HepG2 (cell line): ENCODE data around the gene AANAT. TPM values are rescaled to one million over a fixed set of nuclear protein-coding genes. Genes with fewer than 3 reads are reported as not detected.

Experiments used
- HES4 ChIP-seq: sonication (generic); formaldehyde crosslinking; IDR thresholded peaks from 2 replicates; pipeline ENCODE4 v1.9.0; 2021; ENCODE audit warnings: mild to moderate bottlenecking, missing genetic modification reagents, borderline replicate concordance
- KMT2A ChIP-seq: sonication (generic); formaldehyde crosslinking; IDR thresholded peaks from 2 replicates; pipeline ENCODE4 v1.4.0; 2020; ENCODE audit warnings: missing genetic modification reagents
- POLR2G ChIP-seq: fragments of 200-400 bp; formaldehyde crosslinking; IDR thresholded peaks from 2 replicates; pipeline ENCODE4 v1.6.1; 2018; ENCODE audit warnings: mild to moderate bottlenecking, low read depth, low read length, moderate library complexity
- RARG ChIP-seq: sonication (generic); formaldehyde crosslinking; IDR thresholded peaks from 2 replicates; pipeline ENCODE4 v1.4.0; 2020; ENCODE audit warnings: low read depth, mild to moderate bottlenecking, missing genetic modification reagents
- SMAD9 ChIP-seq: sonication (generic); formaldehyde crosslinking; IDR thresholded peaks from 2 replicates; pipeline ENCODE4 v1.5.1; 2020; ENCODE audit warnings: mild to moderate bottlenecking, missing genetic modification reagents
- ZNF431 ChIP-seq: sonication (generic); formaldehyde crosslinking; IDR thresholded peaks from 2 replicates; pipeline ENCODE4 v1.9.0; 2022; ENCODE audit warnings: missing genetic modification reagents, low read depth, mild to moderate bottlenecking, borderline replicate concordance
- polyA plus RNA-seq, 8 experiments: library from polyadenylated mRNA; depleted of rRNA in 3 of 8; stranded (reverse) in 7 of 8; unstranded in 1 of 8; fragments of >200 nt; fragmentation: Illumina TruSeq in 4 of 8; extraction: Trizol in 4 of 8; gene quantifications; 2 replicates each; pipeline versions ENCODE4 v1.2.1 to v1.2.3, GENCODE V29; 2011 to 2016; ENCODE audit warnings: low read depth in 4 of 8, missing spikeins in 1 of 8, mixed read lengths in 1 of 8; ENCODE audit not compliant: insufficient read depth in 1 of 8
- total RNA-seq, 5 experiments: library from RNA; depleted of rRNA; stranded (reverse); fragments of >200 nt; fragmentation: Illumina TruSeq; extraction: Trizol; gene quantifications; 2 replicates each; pipeline ENCODE4 v1.2.3, GENCODE V29; 2016; ENCODE audit warnings: low read depth in 1 of 5
- TF ChIP-seq, protein P1 (sequence below): IDR thresholded peaks from 2 replicates; pipeline ENCODE4 v1.6.1; 2016; ENCODE audit warnings: missing genetic modification reagents, missing compliant biosample characterization
- TF ChIP-seq, protein P2 (sequence below): sonication (generic); formaldehyde crosslinking; IDR thresholded peaks from 2 replicates; pipeline ENCODE4 v1.5.1; 2020; ENCODE audit warnings: mild to moderate bottlenecking, missing genetic modification reagents, borderline replicate concordance

AANAT gene
- total and polyA plus RNA-seq, 2 of the 13 experiments (the other 11 are each of a cell fraction or from before 2014, with no cell fraction given) = 0.07 TPM; not detected in 1

DNA sequence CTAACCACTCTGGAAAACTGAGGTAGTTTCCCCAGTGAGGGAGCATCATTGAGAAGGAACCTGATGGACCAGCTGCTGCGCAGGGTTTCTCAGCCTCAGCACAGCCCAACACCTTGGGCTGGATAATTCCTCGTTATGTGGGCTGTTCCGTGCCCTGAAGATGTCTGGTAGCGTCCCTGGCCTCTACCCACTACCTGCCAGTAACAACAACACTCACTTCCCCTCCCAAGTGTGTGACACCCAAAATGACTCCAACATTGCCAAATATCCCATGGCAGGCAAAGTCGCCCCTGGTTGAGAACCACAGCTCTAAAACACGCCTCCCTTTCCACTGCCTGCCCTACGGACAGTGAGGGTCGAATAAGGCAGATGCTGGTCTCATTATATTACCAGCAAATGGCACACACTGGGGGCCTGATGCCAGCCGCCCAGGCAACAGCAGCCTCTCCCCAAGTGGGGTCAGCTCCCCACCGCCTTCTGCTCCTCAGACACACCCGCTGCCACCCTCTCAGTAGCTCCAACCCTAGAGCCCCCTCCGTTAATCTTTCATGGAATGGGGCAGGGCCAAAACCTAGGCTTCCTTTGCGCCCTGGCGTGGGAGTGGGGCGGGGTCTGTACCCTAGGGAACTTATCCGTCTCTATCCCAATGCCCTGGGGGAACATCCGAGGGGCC is 32.8 kb downstream of the AANAT start (continued):
- TF ChIP-seq POLR2G (peak; percentile 58; the same call in 1 of the 2 replicates), RARG (no peak), SMAD9 (no peak), KMT2A (CRISPR knock-in tag) (0 out of 2 replicates have a peak, but pooled peaks have one; percentile 2), ZNF431 (CRISPR knock-in tag) (0 out of 2 replicates have a peak, but pooled peaks have one; percentile 38), HES4 (CRISPR knock-in tag) (no peak)
- TF ChIP-seq, protein P1, sequence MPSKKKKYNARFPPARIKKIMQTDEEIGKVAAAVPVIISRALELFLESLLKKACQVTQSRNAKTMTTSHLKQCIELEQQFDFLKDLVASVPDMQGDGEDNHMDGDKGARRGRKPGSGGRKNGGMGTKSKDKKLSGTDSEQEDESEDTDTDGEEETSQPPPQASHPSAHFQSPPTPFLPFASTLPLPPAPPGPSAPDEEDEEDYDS = peak; percentile 16; the same call in 1 of the 2 replicates
- TF ChIP-seq, protein P2, sequence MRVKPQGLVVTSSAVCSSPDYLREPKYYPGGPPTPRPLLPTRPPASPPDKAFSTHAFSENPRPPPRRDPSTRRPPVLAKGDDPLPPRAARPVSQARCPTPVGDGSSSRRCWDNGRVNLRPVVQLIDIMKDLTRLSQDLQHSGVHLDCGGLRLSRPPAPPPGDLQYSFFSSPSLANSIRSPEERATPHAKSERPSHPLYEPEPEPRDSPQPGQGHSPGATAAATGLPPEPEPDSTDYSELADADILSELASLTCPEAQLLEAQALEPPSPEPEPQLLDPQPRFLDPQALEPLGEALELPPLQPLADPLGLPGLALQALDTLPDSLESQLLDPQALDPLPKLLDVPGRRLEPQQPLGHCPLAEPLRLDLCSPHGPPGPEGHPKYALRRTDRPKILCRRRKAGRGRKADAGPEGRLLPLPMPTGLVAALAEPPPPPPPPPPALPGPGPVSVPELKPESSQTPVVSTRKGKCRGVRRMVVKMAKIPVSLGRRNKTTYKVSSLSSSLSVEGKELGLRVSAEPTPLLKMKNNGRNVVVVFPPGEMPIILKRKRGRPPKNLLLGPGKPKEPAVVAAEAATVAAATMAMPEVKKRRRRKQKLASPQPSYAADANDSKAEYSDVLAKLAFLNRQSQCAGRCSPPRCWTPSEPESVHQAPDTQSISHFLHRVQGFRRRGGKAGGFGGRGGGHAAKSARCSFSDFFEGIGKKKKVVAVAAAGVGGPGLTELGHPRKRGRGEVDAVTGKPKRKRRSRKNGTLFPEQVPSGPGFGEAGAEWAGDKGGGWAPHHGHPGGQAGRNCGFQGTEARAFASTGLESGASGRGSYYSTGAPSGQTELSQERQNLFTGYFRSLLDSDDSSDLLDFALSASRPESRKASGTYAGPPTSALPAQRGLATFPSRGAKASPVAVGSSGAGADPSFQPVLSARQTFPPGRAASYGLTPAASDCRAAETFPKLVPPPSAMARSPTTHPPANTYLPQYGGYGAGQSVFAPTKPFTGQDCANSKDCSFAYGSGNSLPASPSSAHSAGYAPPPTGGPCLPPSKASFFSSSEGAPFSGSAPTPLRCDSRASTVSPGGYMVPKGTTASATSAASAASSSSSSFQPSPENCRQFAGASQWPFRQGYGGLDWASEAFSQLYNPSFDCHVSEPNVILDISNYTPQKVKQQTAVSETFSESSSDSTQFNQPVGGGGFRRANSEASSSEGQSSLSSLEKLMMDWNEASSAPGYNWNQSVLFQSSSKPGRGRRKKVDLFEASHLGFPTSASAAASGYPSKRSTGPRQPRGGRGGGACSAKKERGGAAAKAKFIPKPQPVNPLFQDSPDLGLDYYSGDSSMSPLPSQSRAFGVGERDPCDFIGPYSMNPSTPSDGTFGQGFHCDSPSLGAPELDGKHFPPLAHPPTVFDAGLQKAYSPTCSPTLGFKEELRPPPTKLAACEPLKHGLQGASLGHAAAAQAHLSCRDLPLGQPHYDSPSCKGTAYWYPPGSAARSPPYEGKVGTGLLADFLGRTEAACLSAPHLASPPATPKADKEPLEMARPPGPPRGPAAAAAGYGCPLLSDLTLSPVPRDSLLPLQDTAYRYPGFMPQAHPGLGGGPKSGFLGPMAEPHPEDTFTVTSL = no peak
